Measurements from ENCODE around the gene SMURF1. TPM values are rescaled to one million over a fixed set of nuclear protein-coding genes. Genes with fewer than 3 reads are reported as not detected.
A peak's percentile ranks its signal among the peaks of the same experiment; 100 is the strongest.
"Not testable (repeated sequence)": the region's sequence is repeated elsewhere in the genome, so short reads cannot be mapped to it uniquely, and the experiment has no call there.

Gene SMURF1
- total RNA-seq, 1 donor from 2014 or later, result 24.5 TPM

DNA sequence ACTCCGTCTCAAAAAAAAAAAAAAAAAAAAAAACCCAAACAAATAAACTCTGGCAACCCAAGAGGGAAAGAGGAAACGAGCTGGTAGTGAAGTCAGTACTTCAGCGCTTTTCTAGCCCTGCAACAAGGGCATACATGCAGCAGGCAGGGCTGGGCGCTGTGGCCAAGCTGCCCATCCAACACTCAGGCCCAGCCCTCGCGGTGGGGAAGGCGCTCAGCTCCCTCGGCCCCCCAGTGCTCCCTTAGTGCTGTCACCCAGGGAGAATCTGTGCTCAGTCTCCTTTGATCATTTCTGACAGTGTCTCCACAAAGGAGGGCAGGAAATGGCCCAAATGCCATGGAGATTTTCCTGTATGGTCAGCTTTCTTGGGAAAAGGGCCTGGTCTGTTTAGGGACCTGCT, 97.2 kb downstream of the SMURF1 start:
- TF ChIP-seq, protein P1, sequence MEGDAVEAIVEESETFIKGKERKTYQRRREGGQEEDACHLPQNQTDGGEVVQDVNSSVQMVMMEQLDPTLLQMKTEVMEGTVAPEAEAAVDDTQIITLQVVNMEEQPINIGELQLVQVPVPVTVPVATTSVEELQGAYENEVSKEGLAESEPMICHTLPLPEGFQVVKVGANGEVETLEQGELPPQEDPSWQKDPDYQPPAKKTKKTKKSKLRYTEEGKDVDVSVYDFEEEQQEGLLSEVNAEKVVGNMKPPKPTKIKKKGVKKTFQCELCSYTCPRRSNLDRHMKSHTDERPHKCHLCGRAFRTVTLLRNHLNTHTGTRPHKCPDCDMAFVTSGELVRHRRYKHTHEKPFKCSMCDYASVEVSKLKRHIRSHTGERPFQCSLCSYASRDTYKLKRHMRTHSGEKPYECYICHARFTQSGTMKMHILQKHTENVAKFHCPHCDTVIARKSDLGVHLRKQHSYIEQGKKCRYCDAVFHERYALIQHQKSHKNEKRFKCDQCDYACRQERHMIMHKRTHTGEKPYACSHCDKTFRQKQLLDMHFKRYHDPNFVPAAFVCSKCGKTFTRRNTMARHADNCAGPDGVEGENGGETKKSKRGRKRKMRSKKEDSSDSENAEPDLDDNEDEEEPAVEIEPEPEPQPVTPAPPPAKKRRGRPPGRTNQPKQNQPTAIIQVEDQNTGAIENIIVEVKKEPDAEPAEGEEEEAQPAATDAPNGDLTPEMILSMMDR (conservative IDR thresholded peaks at IDR 0.05), result no peak
- no peaks in the 10 kb centered on the region for H3K27me3 Mint-ChIP-seq (ENCODE audit: low read depth)
- H3K27ac Mint-ChIP-seq (ENCODE audit: unreplicated experiment), result no peak overlapping the region
- no peak overlapping the region for H3K4me3 Mint-ChIP-seq
- no peak for DNase-seq (ENCODE audit: low read depth, low spot score)
- peaks cover 13% of the 10 kb centered on the region for H3K4me1 Mint-ChIP-seq
- peaks cover 29% of the 10 kb centered on the region for H3K36me3 Mint-ChIP-seq (ENCODE audit: low read depth)
- H3K9me3 Mint-ChIP-seq, result no peaks in the 10 kb centered on the region

DNA sequence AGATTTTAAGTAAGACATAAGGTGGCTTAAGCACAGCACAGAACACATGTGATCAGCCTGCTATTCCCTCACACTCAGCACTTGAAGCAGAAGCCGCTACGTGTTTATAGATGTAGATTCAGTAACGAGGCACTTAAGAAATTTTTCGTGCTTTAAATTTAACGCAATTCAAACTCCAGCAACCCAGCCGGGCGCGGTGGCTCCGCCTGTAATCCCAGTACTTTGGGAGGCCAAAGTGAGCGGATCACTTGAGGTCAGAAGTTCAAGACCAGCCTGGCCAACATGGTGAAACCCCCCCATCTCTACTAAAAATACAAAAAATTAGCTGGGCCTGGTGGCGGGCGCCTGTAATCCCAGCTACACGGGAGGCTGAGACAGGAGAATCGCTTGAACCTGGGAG, 97.6 kb downstream of the SMURF1 start:
- H3K4me1 Mint-ChIP-seq, result peaks cover 13% of the 10 kb centered on the region
- H3K9me3 Mint-ChIP-seq; DNase-seq (ENCODE audit: low read depth, low spot score); H3K27me3 Mint-ChIP-seq (ENCODE audit: low read depth); H3K27ac Mint-ChIP-seq (ENCODE audit: unreplicated experiment); H3K4me3 Mint-ChIP-seq: not testable (repeated sequence)
- H3K36me3 Mint-ChIP-seq (ENCODE audit: low read depth), result peaks cover 26% of the 10 kb centered on the region

DNA sequence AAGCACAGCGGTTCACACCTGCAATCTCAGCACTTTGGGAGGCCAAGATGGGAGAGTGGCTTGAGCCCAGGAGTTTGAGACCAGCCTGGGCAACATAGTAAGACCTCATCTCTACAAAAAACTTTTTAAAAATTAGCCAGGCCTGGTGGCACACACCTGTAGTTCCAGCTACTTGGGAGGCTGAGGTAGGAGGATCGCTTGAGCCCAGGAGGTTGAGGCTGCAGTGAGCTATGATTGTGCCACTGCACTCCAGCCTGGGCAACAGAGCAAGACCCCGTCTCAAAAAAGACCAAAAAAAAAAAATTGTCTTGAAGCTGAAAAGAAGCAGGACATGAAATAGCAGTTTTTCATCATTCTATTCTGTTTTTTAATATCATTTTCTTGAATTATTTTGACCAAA, 99.0 kb downstream of the SMURF1 start:
- not testable (repeated sequence) for H3K27me3 Mint-ChIP-seq (ENCODE audit: low read depth); H3K27ac Mint-ChIP-seq (ENCODE audit: unreplicated experiment); DNase-seq (ENCODE audit: low read depth, low spot score); H3K9me3 Mint-ChIP-seq; H3K4me3 Mint-ChIP-seq
- Mint-ChIP-seq H3K36me3 (ENCODE audit: low read depth) (peaks cover 33% of the 10 kb centered on the region), H3K4me1 (peaks cover 18% of the 10 kb centered on the region)

DNA sequence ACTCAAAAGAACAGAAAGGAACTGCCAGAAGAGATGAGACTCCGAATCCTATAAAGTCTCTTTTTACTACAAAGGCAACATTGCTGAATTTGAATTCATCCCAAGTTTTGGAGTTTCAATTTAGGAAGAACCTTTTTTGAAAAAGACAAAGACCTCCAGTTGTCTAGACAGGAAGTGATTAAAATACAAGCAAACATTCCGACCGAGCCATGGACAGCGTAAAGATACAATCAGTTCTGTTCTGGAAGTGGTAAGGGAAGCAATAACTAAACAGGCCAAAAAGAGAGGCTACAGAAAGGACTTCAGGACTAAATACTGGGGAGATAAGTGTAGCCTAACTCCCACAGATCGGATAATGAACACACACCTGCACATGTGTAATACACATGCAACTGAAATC, 101.0 kb downstream of the SMURF1 start:
- H3K9me3 Mint-ChIP-seq, result no peaks in the 10 kb centered on the region
- no peak overlapping the region for H3K27ac Mint-ChIP-seq (ENCODE audit: unreplicated experiment)
- no peak for DNase-seq (ENCODE audit: low read depth, low spot score)
- H3K27me3 Mint-ChIP-seq (ENCODE audit: low read depth), result no peaks in the 10 kb centered on the region
- peaks cover 18% of the 10 kb centered on the region for H3K4me1 Mint-ChIP-seq
- peaks cover 36% of the 10 kb centered on the region for H3K36me3 Mint-ChIP-seq (ENCODE audit: low read depth)
- H3K4me3 Mint-ChIP-seq, result no peak overlapping the region
- TF ChIP-seq, protein P1 (conservative IDR thresholded peaks at IDR 0.05), result no peak

DNA sequence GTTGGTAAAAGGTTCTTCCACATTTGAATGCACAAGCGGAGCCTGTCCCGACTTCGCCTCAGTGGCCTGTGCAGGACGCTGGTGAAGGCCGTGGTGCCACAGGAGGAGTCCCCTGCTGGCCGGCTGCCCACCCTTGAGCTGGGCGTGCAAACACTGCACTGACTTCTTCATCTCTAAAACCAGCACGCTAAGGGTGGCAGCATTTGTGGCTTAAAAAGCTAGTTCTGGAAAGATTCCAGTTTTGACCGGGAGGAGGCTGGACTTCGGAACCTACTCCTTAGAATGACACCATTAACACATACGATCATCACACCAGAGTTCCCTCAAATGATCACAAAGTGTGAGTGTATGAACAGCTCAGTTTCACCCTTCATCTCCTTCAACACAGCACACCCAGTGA, 102.4 kb downstream of the SMURF1 start:
- DNase-seq (ENCODE audit: low read depth, low spot score), result no peak
- TF ChIP-seq, protein P1 (conservative IDR thresholded peaks at IDR 0.05), result no peak
- Mint-ChIP-seq H3K27ac (ENCODE audit: unreplicated experiment) (no peak overlapping the region), H3K4me3 (no peak overlapping the region), H3K27me3 (ENCODE audit: low read depth) (no peaks in the 10 kb centered on the region), H3K9me3 (no peaks in the 10 kb centered on the region), H3K36me3 (ENCODE audit: low read depth) (peaks cover 44% of the 10 kb centered on the region), H3K4me1 (peaks cover 18% of the 10 kb centered on the region)

DNA sequence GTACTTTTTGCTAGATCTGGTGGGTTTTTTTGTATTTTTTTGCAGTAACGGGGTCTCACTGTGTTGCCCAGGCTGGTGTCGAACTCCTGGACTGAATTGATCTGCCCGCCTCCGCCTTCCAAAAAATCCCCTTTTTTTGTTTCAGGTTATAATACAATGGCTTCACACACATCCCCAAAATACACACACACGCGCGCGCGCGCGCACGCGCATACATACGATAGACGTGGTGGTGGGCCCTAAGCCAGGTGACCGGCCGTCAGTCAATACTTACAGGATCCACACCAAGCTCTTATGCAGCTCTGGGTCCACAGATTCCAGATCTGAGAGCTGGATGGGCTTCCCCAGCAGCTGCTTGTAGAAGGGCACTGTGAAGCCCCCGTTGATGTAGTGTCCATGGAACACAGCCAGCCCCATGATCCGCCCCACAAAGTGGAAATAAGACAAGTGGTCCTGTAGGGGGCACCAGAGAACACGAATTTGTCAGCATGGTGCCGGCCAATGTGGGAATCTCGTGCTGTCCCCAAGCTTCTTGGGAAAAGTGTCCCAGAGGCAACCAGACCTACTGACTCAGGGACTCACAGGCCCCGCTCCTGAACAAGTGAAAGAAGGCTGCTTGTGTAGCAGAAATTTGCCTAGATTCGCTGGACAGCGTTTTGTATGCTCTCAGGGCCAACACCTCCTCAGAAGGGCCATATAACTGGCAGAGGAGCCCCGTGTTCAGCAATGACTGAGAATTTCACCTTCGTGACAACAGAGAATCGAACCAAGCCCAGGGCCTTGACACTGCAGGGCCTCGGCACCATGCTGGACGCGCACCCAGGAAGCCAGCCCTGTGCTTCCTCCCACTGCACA, 103.6 kb downstream of the SMURF1 start:
- Mint-ChIP-seq H3K9me3 (no peaks in the 10 kb centered on the region), H3K4me3 (peak overlapping the region; percentile 41), H3K27ac (ENCODE audit: unreplicated experiment) (no peak overlapping the region), H3K27me3 (ENCODE audit: low read depth) (no peaks in the 10 kb centered on the region), H3K4me1 (peaks cover 18% of the 10 kb centered on the region), H3K36me3 (ENCODE audit: low read depth) (peaks cover 42% of the 10 kb centered on the region)
- peak; percentile 81 for DNase-seq (ENCODE audit: low read depth, low spot score)
- TF ChIP-seq, protein P1 (conservative IDR thresholded peaks at IDR 0.05), result peak; percentile 78

Data from neural crest cell (in vitro differentiated cells).